Liver (tissue), 3 donors: ENCODE results near the gene GPR39.

Experiments used
- EGR1 ChIP-seq, 2 donors: IDR thresholded peaks; 2 replicates each; pipeline ENCODE4 v1.6.1; 2016 to 2018; ENCODE audit warnings: antibody characterized with exemption in 2 of 2, low read depth in 2 of 2
- GABPA ChIP-seq, 2 donors: IDR thresholded peaks in 1 of 2; conservative IDR thresholded peaks in 1 of 2; 2 replicates each; pipeline ENCODE4 v1.6.1; 2016; ENCODE audit warnings: antibody characterized with exemption in 2 of 2, mild to moderate bottlenecking in 1 of 2, moderate library complexity in 1 of 2
- HNF4A ChIP-seq, 2 donors: conservative IDR thresholded peaks; 2 replicates each; pipeline ENCODE4 v1.6.1; 2016; ENCODE audit warnings: antibody characterized with exemption in 2 of 2, mild to moderate bottlenecking in 2 of 2
- RAD21 ChIP-seq, 2 donors: IDR thresholded peaks; 2 replicates each; pipeline ENCODE4 v1.6.1; 2016; ENCODE audit warnings: antibody characterized with exemption in 2 of 2, mild to moderate bottlenecking in 2 of 2
- RXRA ChIP-seq, 2 donors: IDR thresholded peaks; 2 replicates each; pipeline ENCODE4 v1.6.1; 2017 to 2018; ENCODE audit warnings: antibody characterized with exemption in 2 of 2, mild to moderate bottlenecking in 1 of 2
- SP1 ChIP-seq: IDR thresholded peaks from 2 replicates; pipeline ENCODE4 v1.6.1; 2018; ENCODE audit warnings: antibody characterized with exemption, mild to moderate bottlenecking
- TAF1 ChIP-seq: conservative IDR thresholded peaks from 2 replicates; pipeline ENCODE4 v1.6.1; 2016; ENCODE audit warnings: antibody characterized with exemption, mild to moderate bottlenecking
- TF ChIP-seq, protein P1 (sequence below): fragments of 150-350 bp; IDR thresholded peaks from 2 replicates; pipeline ENCODE4 v1.5.1; 2017; ENCODE audit warnings: improper control_type of control experiment, low read depth, low read length; ENCODE audit not compliant: missing input control
- TF ChIP-seq, protein P2 (sequence below): IDR thresholded peaks from 2 replicates; pipeline ENCODE4 v1.6.1; 2016; ENCODE audit warnings: antibody characterized with exemption
- TF ChIP-seq, protein P3 (sequence below): IDR thresholded peaks from 2 replicates; pipeline ENCODE4 v1.6.1; 2016; ENCODE audit warnings: antibody characterized with exemption, mild to moderate bottlenecking
- donor health status: healthy.
- donor health status: healthy.

DNA sequence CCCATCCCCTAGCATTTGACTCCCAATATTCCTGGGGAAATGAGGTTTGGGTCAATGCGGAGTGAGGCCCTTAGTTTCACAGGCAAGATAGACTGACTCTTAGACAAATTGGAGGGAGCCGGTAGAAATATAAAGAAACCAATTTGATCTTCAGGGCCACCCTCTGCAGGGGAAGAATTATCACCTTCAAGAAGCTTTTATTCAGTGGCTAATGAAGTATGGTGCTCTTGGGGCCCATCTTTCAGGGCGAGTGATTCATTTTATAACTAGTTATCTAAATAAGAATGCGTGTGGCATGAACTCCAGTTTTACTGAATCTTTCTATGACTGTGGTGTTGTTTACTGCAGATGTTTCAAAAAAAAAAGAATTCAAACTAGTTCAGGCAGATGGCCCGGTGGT lies 165.0 kb downstream of the GPR39 start:
- TF ChIP-seq, protein P1, sequence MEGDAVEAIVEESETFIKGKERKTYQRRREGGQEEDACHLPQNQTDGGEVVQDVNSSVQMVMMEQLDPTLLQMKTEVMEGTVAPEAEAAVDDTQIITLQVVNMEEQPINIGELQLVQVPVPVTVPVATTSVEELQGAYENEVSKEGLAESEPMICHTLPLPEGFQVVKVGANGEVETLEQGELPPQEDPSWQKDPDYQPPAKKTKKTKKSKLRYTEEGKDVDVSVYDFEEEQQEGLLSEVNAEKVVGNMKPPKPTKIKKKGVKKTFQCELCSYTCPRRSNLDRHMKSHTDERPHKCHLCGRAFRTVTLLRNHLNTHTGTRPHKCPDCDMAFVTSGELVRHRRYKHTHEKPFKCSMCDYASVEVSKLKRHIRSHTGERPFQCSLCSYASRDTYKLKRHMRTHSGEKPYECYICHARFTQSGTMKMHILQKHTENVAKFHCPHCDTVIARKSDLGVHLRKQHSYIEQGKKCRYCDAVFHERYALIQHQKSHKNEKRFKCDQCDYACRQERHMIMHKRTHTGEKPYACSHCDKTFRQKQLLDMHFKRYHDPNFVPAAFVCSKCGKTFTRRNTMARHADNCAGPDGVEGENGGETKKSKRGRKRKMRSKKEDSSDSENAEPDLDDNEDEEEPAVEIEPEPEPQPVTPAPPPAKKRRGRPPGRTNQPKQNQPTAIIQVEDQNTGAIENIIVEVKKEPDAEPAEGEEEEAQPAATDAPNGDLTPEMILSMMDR = no peak
- TF ChIP-seq GABPA (IDR thresholded peaks at IDR 0.05 in 1 of 2, conservative IDR thresholded peaks at IDR 0.05 in 1 of 2) = no peak
- no peak for TF ChIP-seq SP1
- TF ChIP-seq TAF1 = no peak
- no peak for TF ChIP-seq HNF4A (conservative IDR thresholded peaks at IDR 0.05)
- TF ChIP-seq, protein P2, sequence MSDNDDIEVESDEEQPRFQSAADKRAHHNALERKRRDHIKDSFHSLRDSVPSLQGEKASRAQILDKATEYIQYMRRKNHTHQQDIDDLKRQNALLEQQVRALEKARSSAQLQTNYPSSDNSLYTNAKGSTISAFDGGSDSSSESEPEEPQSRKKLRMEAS = no peak
- TF ChIP-seq RAD21 (IDR thresholded peaks at IDR 0.05) = no peak
- TF ChIP-seq RXRA (IDR thresholded peaks at IDR 0.05) = no peak
- TF ChIP-seq, protein P3, sequence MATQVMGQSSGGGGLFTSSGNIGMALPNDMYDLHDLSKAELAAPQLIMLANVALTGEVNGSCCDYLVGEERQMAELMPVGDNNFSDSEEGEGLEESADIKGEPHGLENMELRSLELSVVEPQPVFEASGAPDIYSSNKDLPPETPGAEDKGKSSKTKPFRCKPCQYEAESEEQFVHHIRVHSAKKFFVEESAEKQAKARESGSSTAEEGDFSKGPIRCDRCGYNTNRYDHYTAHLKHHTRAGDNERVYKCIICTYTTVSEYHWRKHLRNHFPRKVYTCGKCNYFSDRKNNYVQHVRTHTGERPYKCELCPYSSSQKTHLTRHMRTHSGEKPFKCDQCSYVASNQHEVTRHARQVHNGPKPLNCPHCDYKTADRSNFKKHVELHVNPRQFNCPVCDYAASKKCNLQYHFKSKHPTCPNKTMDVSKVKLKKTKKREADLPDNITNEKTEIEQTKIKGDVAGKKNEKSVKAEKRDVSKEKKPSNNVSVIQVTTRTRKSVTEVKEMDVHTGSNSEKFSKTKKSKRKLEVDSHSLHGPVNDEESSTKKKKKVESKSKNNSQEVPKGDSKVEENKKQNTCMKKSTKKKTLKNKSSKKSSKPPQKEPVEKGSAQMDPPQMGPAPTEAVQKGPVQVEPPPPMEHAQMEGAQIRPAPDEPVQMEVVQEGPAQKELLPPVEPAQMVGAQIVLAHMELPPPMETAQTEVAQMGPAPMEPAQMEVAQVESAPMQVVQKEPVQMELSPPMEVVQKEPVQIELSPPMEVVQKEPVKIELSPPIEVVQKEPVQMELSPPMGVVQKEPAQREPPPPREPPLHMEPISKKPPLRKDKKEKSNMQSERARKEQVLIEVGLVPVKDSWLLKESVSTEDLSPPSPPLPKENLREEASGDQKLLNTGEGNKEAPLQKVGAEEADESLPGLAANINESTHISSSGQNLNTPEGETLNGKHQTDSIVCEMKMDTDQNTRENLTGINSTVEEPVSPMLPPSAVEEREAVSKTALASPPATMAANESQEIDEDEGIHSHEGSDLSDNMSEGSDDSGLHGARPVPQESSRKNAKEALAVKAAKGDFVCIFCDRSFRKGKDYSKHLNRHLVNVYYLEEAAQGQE = no peak
- TF ChIP-seq EGR1 (IDR thresholded peaks at IDR 0.05; ENCODE audit: low read depth in 2 of 2) = no peak
